LNCaP clone FGC (cell line): ENCODE results near the gene AGT.
A peak's percentile ranks its signal among the peaks of the same experiment; 100 is the strongest.

Source experiments
- DNase-seq: peaks from one replicate; pipeline ENCODE4 v3.0.0-alpha.2; 2011; ENCODE audit warnings: low read depth
- H3K4me3 ChIP-seq: 2 replicates; pipeline ENCODE4 v1.5.1; 2011; ENCODE audit warnings: mild to moderate bottlenecking, low read depth, low read length, control low read depth
- TF ChIP-seq, protein P1 (sequence below): IDR thresholded peaks from 2 replicates; pipeline ENCODE4 v1.5.1; 2012; ENCODE audit warnings: mild to moderate bottlenecking; ENCODE audit not compliant: control insufficient read depth, insufficient read depth; ENCODE audit errors: extremely low read depth

AGT gene

GRCh38 chr1:230691615-230692014 lies 22.3 kb downstream of the AGT start:
- TF ChIP-seq, protein P1, sequence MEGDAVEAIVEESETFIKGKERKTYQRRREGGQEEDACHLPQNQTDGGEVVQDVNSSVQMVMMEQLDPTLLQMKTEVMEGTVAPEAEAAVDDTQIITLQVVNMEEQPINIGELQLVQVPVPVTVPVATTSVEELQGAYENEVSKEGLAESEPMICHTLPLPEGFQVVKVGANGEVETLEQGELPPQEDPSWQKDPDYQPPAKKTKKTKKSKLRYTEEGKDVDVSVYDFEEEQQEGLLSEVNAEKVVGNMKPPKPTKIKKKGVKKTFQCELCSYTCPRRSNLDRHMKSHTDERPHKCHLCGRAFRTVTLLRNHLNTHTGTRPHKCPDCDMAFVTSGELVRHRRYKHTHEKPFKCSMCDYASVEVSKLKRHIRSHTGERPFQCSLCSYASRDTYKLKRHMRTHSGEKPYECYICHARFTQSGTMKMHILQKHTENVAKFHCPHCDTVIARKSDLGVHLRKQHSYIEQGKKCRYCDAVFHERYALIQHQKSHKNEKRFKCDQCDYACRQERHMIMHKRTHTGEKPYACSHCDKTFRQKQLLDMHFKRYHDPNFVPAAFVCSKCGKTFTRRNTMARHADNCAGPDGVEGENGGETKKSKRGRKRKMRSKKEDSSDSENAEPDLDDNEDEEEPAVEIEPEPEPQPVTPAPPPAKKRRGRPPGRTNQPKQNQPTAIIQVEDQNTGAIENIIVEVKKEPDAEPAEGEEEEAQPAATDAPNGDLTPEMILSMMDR = no peak
- no peak overlapping the region for H3K4me3 ChIP-seq
- no peak for DNase-seq

DNA sequence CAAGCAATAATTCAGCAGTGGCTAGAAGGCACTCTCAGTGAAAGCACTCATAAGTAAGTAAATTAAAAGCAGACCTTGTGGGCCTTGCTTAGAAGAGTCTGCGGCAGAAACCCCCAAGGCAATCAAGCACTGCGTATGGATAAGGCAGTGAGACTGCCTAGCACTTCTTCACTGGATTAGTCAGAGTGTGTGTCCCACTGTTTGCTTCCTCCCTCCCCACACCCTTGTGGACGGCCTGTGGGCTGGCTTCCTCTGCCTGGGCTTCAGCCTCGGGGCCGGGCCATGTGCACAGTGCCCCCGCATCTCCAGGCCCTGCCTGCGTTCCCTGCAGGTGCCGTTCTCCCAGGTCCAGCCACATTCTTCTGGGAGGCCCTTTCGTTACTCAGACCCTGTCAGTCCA lies 23.8 kb downstream of the AGT start:
- no peak overlapping the region for H3K4me3 ChIP-seq
- TF ChIP-seq, protein P1 = no peak
- DNase-seq = no peak

DNA sequence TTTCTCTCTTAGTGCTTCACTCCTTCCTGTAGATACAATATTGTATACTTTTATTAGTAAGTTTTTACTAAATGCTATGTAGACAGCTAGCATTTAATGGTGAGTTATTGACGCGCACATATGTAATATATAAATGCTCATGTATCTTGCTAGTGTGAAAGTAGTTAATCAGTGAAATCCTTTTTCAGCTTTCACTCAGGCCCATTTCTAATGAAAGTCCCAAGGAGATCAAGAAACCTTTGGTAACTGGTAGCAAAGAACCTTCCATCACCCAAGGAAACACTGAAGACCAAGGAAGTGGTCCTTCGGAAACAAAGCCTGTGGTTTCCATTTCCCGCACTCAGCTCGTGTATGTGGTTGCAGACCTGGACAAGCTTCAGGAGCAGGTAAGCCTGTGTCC lies 27.2 kb downstream of the AGT start:
- DNase-seq = no peak
- H3K4me3 ChIP-seq = no peak overlapping the region
- TF ChIP-seq, protein P1 = no peak

- no peak overlapping the region for H3K4me3 ChIP-seq
- TF ChIP-seq, protein P1 = no peak
- DNase-seq = no peak
These were observed 28.9 kb downstream of the AGT start for GRCh38 chr1:230684998-230685397.

- no peak for DNase-seq
- H3K4me3 ChIP-seq = no peak overlapping the region
- TF ChIP-seq, protein P1 = no peak
These were observed 29.8 kb downstream of the AGT start for GRCh38 chr1:230684146-230684545.

DNA sequence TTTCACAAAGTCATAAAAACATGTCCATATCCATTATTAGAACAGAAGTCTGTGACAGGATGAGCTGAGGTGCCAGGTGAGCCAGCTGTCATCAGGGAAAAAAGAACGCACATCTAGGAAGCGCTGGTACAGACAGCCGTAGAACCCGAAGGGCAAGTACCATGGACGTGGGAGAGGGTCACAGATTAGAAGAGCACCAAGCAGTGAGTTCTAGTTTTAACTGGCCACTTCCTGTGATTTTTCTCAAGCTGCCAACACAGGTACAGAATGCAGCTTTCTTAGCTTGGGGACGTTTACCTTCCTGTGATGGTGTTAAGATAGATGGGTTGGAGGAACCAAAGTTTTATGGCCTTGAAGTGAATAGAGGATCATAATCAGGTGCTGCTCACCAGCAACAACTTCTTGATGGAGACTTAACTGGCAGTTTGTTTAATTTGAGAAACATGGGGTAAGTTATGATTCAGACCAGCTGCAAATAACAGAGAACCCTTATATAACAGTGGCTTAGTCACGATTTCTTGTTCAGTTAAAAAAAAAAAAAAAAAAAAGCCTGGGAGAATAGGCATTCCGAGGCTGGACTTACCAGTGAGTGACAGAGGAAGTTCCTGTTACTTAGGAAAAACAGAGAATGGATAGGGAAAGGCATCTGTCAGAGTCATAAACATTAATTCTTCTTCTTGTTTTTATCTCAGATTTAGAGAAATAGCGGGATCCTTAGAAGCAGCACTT lies 30.9 kb downstream of the AGT start:
- TF ChIP-seq, protein P1 = no peak
- H3K4me3 ChIP-seq = no peak overlapping the region
- no peak for DNase-seq

- no peak overlapping the region for H3K4me3 ChIP-seq
- DNase-seq = peak; percentile 23
- TF ChIP-seq, protein P1 = no peak
These were observed 31.6 kb downstream of the AGT start for GRCh38 chr1:230682274-230682673.
